NCI-H446 treated with DMSO at 0.1 percent for 48 hours (cell line): Measurements from ENCODE around the gene ARHGAP15.

Source experiments
- DNase-seq: peaks from one replicate; lab custom pipeline; 2025; lab: John Stamatoyannopoulos, UW

Gene ARHGAP15

GRCh38 chr2:143398781-143399180 lies 269.6 kb downstream of the ARHGAP15 start:
- peak; percentile 94 for DNase-seq

DNA sequence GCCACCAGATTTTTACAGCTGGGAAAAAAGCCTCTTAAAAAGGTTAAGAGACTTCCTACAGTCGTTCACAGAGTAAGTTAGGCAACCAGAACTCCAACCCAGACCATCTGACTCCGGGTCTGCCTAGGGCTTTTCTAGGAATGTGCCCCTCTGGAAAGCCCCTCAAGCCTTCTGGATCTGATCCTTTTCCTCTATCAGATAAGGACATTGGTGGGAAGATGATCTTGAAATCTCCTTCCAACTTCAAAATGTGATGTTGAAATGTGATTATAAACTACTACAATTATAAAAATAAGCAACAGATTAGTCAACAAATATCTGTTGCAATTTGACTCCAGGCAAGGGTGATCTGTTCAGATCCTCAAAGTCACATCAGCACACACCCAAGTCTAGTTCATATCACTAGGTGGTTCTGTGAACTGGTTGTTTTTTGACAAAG lies 270.4 kb downstream of the ARHGAP15 start:
- DNase-seq: no peak

- DNase-seq: peak; percentile 73
Measured at GRCh38 chr2:143401861-143402260, 272.6 kb downstream of the ARHGAP15 start.

- peak; percentile 26 for DNase-seq
Measured at GRCh38 chr2:143402451-143402850, 273.2 kb downstream of the ARHGAP15 start.

- no peak for DNase-seq
Measured at GRCh38 chr2:143410082-143410897, 281.1 kb downstream of the ARHGAP15 start.

DNA sequence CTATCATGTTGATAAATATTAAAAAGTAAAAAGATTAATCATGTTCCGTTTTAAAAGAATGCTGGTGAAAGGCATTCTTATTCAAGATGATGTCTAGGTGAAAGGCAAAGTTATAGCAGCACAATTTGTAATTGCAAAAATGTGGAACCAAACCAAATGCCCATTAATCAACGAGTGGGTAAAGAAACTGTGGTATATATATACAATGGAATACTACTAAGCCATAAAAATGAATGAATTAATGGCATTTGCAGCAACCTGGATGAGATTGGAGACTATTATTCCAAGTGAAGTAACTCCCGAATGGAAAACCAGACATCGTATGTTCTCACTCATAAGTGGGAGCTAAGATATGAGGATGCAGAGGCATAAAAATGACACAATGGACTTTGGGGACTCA lies 286.4 kb downstream of the ARHGAP15 start:
- no peak for DNase-seq

- DNase-seq: no peak
Measured at GRCh38 chr2:143417428-143417827, 288.2 kb downstream of the ARHGAP15 start.

DNA sequence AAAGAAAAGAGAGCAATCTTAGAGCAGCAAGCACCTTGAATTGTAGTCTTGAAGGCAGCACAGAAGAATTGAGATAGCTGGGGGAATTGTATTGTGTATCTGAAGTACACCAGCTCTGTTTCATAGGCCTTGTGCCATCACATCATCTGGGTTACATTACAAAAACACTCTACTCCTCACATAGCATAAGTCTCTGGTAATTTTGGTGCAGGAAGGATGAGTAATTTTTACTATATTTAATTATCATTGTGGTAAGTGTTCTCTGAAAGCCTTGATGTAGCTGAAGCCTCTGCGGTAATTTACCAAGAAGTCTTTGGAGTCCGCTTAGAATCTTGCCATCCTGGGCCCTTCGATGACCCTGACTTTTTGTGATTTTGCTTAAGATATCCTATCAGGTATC lies 291.1 kb downstream of the ARHGAP15 start:
- no peak for DNase-seq

DNA sequence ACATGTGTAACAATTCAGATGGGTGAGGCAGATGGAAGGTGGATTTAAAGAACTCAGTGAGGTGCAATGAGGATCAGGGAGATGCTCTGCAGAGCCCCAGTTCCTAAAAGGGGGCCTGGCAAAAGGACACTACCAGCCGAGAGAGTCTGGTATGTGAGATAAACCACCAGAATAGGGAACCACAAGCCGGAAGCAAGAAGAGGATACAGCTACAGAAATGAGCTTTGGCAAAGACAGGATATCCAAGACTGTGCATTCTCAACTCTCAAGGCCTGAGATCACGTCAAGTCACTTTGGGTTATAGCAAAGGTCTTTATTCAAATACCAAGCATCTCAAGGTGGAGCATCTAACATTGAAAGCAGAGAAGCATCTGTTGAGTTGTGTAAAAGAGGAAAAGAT lies 293.5 kb downstream of the ARHGAP15 start:
- DNase-seq: no peak

GRCh38 chr2:143425896-143426295 lies 296.7 kb downstream of the ARHGAP15 start:
- no peak for DNase-seq

DNA sequence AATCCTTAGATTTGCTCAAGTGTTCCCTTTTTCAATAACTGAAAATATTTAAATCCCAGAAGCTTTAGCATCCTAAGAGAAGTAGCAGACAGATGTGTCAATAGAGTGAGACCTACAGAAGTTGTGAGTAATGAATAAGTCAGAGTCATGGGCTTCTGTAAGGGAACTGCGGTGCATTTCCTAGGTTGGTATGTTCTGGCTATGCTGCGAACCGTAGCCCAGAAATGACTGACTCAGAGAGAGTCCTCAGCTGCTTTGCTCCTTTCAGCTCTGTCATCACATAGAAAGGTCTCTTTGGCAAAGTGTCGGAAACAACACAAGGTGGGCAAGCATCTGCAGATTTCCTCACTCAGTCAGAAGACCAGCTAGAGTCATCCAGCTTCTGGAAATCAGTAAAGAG lies 297.1 kb downstream of the ARHGAP15 start:
- DNase-seq: no peak

DNA sequence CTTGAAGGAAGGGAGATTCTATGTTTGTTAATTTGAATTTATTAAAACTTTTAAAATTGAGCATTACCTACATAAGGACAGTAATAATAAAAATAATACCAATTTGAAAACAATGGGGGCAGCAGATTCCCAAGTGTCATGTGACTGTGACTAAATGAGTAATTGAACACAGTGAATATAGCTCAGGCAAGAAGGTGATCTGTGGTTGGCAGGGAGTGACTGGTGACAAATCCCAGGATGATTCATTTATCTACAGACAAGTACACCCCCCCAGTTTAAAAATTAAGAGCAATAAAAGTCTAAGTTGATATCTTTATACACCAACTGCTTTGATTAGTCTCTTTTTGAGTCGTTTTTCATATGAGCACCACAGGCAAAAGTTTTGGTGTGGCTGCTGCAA lies 299.5 kb downstream of the ARHGAP15 start:
- peak; percentile 75 for DNase-seq

- peak; percentile 96 for DNase-seq
Measured at GRCh38 chr2:143429932-143430679, 300.9 kb downstream of the ARHGAP15 start.

DNA sequence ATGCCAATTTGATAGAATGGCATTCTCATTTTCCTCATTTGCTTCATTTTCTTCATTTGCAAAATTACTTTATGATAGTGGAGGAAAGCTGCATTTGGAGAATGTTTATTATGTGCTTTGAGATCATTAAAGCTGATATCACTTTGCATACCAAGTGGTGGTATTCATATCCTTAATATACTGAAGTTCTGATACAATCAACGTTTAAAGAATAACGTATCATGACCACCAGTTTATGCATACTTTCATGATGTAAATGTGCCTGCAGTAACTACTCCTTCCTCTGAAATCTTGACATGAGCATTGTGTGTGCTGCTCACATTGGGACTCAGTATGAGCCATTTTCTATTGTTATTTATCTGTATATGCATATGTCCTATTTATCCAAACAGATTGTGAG lies 302.1 kb downstream of the ARHGAP15 start:
- no peak for DNase-seq

DNA sequence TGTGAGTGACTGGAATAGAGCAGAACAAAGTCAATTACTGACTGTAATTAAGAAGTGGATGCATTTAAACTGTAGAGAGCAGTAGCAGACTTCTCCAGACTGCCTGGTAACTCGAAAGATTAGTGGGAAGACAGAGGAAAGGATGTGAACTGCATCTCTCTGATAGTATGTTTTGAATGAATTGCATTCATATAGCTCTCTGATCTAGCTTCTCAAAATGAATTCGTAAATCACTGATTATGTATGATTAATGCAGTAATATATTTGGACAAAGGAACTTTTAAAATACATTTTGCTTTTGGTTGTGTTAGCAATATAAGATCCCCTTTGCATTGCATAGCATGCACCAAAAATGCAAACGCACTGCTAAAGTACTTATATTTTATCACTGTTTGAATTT lies 304.0 kb downstream of the ARHGAP15 start:
- peak; percentile 74 for DNase-seq

GRCh38 chr2:143433840-143434239 lies 304.6 kb downstream of the ARHGAP15 start:
- DNase-seq: no peak

GRCh38 chr2:143434445-143434844 lies 305.2 kb downstream of the ARHGAP15 start:
- no peak for DNase-seq

DNA sequence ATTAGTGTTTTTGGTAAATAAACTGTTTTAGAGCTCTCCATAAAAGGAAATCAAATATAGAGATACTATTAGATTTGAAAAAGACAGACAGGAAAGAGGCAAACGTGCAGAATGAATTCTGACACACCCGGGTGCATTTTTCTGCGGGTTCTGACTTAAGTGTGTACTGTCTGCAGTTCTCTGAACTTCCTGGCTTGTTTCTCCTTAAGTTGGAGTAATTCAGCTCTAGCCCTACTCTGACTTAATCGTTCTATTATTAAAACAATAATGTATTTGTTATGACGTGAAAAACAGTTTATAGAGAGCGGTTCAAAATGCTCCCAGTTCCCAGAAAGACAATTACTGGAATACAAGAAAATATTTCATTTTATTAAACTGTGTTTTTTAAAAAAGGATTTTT lies 305.9 kb downstream of the ARHGAP15 start:
- peak; percentile 29 for DNase-seq

DNA sequence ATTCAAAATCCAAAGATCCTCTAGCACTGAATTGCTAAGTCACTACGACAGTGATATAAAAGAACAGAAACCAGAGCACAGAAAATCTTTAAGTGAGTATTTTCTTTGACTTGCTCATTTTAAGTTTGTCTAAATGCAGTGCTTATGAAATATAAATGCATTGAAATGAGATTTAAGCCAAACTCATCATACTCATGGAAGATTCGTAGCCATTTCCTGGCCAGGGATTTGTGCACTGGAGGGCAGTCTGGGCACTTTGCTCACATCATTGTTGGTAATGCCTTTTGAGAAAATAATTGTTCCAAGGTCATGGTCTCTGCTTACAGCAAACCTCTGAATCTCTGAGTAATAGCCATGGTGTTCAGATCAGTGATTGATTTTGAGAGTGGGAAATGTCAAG lies 307.7 kb downstream of the ARHGAP15 start:
- no peak for DNase-seq

GRCh38 chr2:143440411-143441012 lies 311.3 kb downstream of the ARHGAP15 start:
- no peak for DNase-seq

DNA sequence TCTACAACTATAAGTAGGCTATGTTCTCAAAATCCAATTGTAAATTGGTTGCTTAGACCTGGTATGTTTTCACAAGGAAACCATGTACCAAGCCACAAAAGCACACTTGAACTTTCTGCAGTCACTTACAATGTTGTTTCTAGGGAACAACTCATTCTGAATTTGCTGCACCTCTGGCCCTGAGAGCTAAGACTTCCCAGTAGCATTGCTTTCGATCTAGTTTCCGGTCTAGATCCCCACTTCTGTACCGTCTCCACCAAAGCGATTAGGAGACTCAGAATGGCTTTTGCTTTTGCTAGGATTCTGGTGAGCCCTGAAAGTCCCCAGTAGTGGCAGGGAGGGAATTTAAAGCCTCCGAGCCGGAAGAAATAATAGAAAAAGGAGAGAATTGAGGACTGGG lies 313.0 kb downstream of the ARHGAP15 start:
- DNase-seq: no peak

GRCh38 chr2:143451642-143452281 lies 322.5 kb downstream of the ARHGAP15 start:
- DNase-seq: no peak
